ENCODE measurements around the gene TMEM115.
"Not testable (repeated sequence)": the region's sequence is repeated elsewhere in the genome, so short reads cannot be mapped to it uniquely, and the experiment has no call there.

Gene TMEM115

GRCh38 chr3:50314342-50314741 lies 45.0 kb downstream of the TMEM115 start:
- no peak for DNase-seq

DNA sequence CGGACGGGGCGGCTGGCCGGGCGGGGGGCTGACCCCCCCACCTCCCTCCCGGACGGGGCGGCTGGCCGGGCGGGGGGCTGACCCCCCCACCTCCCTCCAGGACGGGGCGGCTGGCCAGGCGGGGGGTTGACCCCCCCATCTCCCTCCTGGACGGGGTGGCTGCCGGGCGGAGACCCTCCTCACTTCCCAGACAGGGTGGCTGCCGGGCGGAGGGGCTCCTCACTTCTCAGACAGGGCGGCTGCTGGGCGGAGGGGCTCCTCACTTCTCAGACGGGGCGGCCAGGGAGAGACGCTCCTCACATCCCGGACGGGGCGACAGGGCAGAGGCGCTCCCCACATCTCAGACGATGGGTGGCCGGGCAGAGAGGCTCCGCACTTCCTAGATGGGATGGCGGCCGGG lies 47.3 kb downstream of the TMEM115 start:
- DNase-seq, result not testable (repeated sequence)

Data from bone marrow (tissue), 2 donors.